NCI-H446 treated with DMSO at 0.1 percent for 48 hours (cell line): Measurements from ENCODE around the gene PTGIS.
"Not testable (repeated sequence)": the region's sequence is repeated elsewhere in the genome, so short reads cannot be mapped to it uniquely, and the experiment has no call there.

Experiments used
- DNase-seq: peaks from one replicate; lab custom pipeline; 2025; lab: John Stamatoyannopoulos, UW

Gene PTGIS

DNA sequence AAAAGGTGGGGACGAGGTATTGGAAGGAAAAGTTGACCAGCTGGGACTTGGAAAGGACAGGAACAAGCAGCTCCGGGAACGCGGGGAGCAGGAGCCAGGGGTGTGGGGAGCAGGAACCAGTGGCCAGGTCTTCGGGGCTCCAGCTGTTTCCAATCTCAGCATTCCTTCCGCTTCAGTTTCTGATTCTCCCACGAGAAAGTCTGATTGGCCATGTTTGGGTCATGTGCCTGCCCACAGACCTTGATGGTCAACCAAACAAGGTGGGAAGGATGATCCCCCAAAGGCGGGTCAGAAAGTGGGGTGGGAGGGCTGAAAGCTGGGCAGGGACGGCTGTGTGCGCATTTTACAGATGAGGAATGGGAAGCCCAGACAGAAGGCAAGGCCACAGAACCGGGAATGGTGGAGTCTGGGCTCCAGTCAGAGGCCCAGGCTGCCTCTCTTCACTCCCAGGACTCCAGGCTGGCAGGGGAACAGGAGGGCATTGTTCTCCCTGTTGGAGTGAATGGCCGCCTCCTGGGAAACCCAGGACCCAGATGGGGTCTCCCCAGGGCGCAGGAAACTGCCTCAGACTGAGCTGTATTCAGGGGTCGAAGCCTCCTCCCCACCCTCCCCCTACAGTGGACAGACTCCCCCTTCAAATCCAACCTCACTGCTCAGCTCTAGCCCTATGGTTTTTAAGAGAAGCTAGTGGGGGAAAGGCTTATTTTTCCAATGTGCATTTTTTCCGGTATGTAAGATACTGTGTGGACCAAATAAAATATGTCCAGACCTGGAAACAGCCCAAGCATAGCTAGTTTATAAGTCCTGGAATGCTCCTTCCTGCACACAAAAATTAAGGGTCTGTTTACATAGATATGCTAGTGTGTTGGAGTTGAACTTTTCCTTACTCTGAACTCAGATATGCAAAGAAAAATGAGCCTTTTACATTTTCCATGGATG, 12.2 kb upstream of the PTGIS start:
- DNase-seq = no peak

GRCh38 chr20:49579195-49579594, 11.3 kb upstream of the PTGIS start:
- no peak for DNase-seq

- no peak for DNase-seq
Observed at GRCh38 chr20:49578436-49578835, 10.5 kb upstream of the PTGIS start.

GRCh38 chr20:49575551-49576060, 7.7 kb upstream of the PTGIS start:
- DNase-seq = no peak

DNA sequence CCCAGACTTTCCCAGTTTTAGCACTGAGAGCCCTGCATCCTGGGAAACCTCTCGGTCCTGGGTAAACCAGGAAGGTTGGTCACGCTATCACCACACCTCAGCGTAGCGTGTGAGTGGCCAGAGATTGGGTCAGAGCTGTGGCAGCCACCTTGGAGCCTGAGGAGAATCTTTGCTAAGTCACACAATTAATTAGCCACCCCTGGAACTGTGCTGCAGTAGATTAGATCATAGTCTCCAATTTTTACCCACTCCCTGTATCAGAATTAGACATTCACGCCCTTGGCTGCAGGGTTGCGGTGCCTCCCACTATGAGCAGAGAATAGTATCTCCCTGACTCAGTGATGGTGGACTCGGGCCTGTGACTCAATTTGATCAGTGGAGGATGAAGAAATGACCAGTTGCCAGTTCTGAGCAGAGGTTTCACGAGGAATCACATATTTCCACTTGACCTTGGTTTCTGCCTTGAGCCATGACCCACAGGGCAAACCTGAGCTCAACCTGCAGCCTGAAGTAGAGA, 6.0 kb upstream of the PTGIS start:
- no peak for DNase-seq

- no peak for DNase-seq
Observed at GRCh38 chr20:49572857-49573256, 4.9 kb upstream of the PTGIS start.

DNA sequence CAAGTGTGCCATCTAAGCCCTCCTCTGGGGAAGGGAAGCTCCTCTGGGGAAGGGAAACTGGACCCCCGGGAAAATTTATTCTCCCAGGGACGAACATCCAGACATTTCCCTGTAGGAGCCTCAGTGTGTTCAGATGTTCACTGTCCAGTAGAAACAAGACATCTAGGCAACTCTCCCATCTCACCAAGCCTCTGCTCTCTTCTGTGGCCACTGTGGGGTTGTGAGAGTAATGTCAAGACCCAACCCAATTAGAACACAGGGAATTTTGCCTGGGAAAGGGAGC, 3.6 kb upstream of the PTGIS start:
- no peak for DNase-seq

DNA sequence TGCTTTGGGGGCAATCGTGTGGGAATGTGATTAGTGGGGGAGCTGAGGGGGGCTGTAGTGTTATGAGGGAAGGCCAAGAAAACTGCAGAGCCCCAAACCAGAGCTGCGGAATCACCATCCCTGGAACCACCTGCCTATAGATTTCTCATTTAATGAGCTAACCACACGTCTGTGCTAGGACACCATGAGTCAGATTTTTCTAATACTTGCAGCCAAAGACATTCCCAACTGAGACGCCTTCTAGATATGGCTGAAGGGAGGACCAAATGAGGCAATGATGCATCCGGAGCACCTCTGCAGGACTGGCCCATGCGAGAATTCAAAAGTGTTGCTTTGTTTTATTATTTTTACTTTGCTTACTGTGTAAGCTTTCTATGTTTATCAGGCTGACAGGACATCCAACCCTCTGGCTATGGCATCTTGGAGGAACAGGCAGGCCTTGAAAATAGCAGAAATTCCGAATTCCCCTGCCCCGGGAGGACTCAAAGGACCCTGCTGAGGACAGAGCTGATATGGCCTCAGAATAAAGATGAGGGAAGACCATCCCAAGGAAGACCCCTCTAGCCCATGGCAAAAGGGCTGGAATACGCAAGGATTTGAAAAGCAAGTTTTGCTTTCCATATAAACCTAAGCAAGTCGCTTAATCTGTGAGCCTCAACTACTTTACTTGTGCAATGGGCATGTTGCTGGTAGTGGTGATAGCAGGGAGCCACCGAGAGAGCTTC, 3.1 kb upstream of the PTGIS start:
- no peak for DNase-seq

GRCh38 chr20:49570161-49570827, 2.4 kb upstream of the PTGIS start:
- no peak for DNase-seq

- no peak for DNase-seq
Observed at GRCh38 chr20:49569411-49570115, 1.6 kb upstream of the PTGIS start.

GRCh38 chr20:49568278-49569151, 578 bp upstream of the PTGIS start:
- no peak for DNase-seq

GRCh38 chr20:49566401-49567364, 1.3 kb downstream of the PTGIS start:
- DNase-seq = no peak

GRCh38 chr20:49564991-49565390, 2.9 kb downstream of the PTGIS start:
- not testable (repeated sequence) for DNase-seq

DNA sequence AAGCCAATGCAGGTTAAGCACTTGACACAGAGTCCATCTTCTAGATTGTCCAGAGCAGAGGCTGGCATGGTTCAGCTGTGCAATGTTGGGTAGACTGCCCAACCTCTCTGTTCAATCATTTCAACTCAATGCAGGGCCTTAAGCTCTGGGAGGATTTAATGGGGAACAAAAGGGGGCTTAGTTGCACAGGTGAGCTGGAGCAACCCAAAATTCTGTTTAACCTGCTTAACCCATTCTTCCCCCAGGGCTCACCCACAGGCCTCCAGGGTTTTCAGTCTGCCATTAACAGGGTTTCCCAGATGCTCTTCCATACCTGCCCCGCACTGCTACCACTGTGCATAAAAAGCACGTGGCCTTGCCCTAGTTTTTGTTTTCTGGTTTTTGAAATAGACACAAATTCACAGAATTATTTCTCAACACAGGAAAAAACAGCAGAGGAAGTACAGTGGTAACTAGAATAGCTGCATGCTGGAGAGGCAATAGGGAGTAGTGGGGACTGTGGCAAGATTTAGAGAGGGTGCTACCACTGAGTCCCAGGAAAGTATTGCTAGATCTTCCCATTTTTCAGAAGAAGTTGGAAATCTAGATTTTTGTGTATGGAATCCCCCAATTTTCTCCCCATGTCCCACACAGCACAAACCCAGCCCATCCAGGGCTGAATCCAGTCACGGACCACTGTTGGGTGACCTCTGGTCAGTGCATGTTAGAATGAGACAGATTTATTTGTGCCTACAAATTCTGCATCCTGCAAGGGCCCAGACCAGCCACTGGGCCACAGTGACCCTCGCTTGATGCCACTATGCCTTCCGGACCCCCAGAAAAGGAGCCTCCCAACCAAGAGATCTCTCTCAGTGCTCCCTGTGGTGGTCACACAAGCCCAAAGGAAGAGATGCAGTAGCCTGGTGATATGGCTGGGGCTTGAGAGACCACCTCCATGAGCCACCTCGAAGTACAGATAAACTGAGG, 4.6 kb downstream of the PTGIS start:
- no peak for DNase-seq

DNA sequence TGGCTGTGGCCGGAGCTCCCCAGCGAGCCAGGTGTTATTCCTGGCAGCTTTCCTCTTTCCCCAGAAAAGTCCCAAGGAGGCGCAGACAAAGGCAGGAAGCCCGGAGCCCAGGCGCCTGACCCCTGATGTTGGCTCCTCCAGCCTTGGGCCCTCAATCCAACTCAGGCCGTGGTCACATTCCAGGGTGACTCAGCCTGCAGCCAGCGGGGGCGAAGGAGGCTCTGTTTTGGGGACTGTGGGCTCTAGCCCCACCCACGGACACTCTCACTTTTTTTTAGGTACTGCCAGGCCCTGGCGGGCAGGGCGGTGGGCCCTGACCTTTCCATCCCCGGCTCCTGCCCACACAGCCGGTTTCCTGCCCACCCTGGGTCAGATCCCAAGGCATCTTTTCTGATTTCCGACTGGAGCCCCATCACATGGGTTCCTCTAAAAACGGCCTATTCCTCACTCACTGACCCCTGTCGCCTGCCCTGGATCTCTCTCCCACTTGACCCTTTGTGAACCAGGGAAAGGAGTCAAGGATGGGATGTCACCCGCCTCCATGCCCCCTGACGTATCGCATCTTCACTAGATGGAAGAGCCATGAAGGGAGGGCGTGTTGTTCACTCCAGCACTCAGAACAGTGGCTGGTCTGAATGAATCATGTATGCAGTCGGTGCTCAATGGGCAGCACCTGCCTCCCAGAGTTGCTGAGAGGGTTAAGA, 5.5 kb downstream of the PTGIS start:
- no peak for DNase-seq

DNA sequence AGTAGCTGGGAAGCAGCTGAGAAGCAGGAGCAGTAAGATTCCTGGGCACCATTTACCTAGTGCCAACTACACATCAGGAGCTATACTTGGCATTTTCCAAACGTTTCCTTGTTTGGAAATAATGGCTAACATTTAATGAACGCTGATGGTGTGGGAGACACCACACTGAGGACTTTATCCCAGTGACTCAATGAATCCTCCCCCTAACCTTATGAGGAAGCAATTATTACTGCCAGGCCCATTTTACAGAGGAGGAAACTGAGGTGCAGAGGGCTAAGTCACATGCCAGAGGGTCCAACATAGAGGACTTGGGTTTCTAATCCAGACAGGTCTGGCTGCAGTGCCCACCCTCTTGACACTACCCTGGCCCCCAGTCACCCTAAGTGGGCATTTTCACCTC, 6.1 kb downstream of the PTGIS start:
- no peak for DNase-seq

- DNase-seq = no peak
Observed at GRCh38 chr20:49561256-49561655, 6.7 kb downstream of the PTGIS start.

GRCh38 chr20:49560646-49561045, 7.3 kb downstream of the PTGIS start:
- no peak for DNase-seq
